WTC11 (cell line): Measurements from ENCODE around the gene OLFM4.

Source experiments
- NFYB ChIP-seq: sonication (generic); formaldehyde crosslinking; conservative IDR thresholded peaks from 2 replicates; pipeline ENCODE4 v1.8.0; 2022; ENCODE audit warnings: low read depth, missing genetic modification reagents
- SP1 ChIP-seq: sonication (generic); formaldehyde crosslinking; conservative IDR thresholded peaks from 2 replicates; pipeline ENCODE4 v1.8.1; 2022; ENCODE audit warnings: missing genetic modification reagents
- TEAD1 ChIP-seq: sonication (generic); formaldehyde crosslinking; IDR thresholded peaks from 2 replicates; pipeline ENCODE4 v1.8.0; 2022; ENCODE audit warnings: mild to moderate bottlenecking, missing genetic modification reagents
- TEAD4 ChIP-seq: sonication (generic); formaldehyde crosslinking; IDR thresholded peaks from 2 replicates; pipeline ENCODE4 v1.8.0; 2022; ENCODE audit warnings: mild to moderate bottlenecking, missing genetic modification reagents
- ZNF263 ChIP-seq: sonication (generic); formaldehyde crosslinking; IDR thresholded peaks from 2 replicates; pipeline ENCODE4 v1.8.1; 2022; ENCODE audit warnings: low read depth, mild to moderate bottlenecking, moderate library complexity, missing genetic modification reagents
- TF ChIP-seq, protein P1 (sequence below): fragments of 200-600 bp; IDR thresholded peaks from 2 replicates; pipeline ENCODE4 v1.8.0; 2022; ENCODE audit warnings: antibody characterized with exemption
- TF ChIP-seq, protein P2 (sequence below): sonication (generic); formaldehyde crosslinking; IDR thresholded peaks from 2 replicates; pipeline ENCODE4 v1.8.0; 2022; ENCODE audit warnings: mild to moderate bottlenecking, missing genetic modification reagents
- TF ChIP-seq, protein P3 (sequence below): sonication (generic); formaldehyde crosslinking; IDR thresholded peaks from 2 replicates; pipeline ENCODE4 v1.8.1; 2023; ENCODE audit warnings: mild to moderate bottlenecking, missing genetic modification reagents, moderate library complexity

DNA sequence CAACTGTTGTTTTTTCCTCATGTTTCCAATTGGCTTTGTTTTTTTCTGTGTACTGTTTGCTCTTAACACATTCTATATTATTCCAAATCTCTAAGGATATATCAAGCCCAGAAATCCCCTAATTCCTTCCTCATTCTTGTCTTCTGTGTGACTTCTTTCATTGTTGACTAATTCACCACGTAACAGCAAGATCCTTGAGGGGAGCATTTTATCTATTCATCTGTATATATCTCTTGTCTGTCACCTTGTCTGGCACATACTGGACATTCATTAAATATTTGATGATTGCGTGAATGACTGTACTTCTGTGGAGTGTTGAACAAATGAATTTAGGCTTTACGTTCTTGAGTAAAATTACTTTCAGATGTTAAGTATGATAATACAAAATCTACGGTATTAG is 44.8 kb upstream of the OLFM4 start:
- TF ChIP-seq, protein P1, sequence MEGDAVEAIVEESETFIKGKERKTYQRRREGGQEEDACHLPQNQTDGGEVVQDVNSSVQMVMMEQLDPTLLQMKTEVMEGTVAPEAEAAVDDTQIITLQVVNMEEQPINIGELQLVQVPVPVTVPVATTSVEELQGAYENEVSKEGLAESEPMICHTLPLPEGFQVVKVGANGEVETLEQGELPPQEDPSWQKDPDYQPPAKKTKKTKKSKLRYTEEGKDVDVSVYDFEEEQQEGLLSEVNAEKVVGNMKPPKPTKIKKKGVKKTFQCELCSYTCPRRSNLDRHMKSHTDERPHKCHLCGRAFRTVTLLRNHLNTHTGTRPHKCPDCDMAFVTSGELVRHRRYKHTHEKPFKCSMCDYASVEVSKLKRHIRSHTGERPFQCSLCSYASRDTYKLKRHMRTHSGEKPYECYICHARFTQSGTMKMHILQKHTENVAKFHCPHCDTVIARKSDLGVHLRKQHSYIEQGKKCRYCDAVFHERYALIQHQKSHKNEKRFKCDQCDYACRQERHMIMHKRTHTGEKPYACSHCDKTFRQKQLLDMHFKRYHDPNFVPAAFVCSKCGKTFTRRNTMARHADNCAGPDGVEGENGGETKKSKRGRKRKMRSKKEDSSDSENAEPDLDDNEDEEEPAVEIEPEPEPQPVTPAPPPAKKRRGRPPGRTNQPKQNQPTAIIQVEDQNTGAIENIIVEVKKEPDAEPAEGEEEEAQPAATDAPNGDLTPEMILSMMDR = no peak
- TF ChIP-seq, protein P2, sequence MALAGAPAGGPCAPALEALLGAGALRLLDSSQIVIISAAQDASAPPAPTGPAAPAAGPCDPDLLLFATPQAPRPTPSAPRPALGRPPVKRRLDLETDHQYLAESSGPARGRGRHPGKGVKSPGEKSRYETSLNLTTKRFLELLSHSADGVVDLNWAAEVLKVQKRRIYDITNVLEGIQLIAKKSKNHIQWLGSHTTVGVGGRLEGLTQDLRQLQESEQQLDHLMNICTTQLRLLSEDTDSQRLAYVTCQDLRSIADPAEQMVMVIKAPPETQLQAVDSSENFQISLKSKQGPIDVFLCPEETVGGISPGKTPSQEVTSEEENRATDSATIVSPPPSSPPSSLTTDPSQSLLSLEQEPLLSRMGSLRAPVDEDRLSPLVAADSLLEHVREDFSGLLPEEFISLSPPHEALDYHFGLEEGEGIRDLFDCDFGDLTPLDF (CRISPR knock-in tag) = no peak
- TF ChIP-seq NFYB (no peak), TEAD1 (CRISPR knock-in tag) (no peak), TEAD4 (CRISPR knock-in tag) (no peak), SP1 (CRISPR knock-in tag) (no peak), ZNF263 (CRISPR knock-in tag) (no peak)
- TF ChIP-seq, protein P3, sequence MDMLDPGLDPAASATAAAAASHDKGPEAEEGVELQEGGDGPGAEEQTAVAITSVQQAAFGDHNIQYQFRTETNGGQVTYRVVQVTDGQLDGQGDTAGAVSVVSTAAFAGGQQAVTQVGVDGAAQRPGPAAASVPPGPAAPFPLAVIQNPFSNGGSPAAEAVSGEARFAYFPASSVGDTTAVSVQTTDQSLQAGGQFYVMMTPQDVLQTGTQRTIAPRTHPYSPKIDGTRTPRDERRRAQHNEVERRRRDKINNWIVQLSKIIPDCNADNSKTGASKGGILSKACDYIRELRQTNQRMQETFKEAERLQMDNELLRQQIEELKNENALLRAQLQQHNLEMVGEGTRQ (CRISPR knock-in tag) = no peak
